NK-92 treated with Interleukin-12 subunit alpha and Interleukin-12 subunit beta, amount 100 ng/mL, for 24 hours (cell line): ENCODE data around the gene IL22RA2.

Experiments used
- DNase-seq: peaks from one replicate; lab custom pipeline; 2025; lab: John Stamatoyannopoulos, UW

Gene IL22RA2

GRCh38 chr6:137097057-137097456, 76.4 kb downstream of the IL22RA2 start:
- no peak for DNase-seq

GRCh38 chr6:137095651-137096238, 77.7 kb downstream of the IL22RA2 start:
- no peak for DNase-seq

GRCh38 chr6:137095093-137095492, 78.4 kb downstream of the IL22RA2 start:
- DNase-seq, result no peak

- DNase-seq, result peak; percentile 15
Measured at GRCh38 chr6:137094411-137095008, 78.9 kb downstream of the IL22RA2 start.
